GM19238 (cell line): Measurements from ENCODE around the gene KIF19.

ENCODE experiments used
- DNase-seq: peaks from one replicate; pipeline ENCODE4 v3.0.0; 2011; ENCODE audit warnings: low spot score; ENCODE audit not compliant: insufficient read length

Gene KIF19

GRCh38 chr17:74361230-74362068, 35.4 kb downstream of the KIF19 start, which contains the start of gene BTBD17:
Gene BTBD17, minus strand, starts transcription at chr17:74361868. Its CDS starts 49 bp downstream, at chr17:74361819.
- DNase-seq: no peak

- DNase-seq: no peak
These were observed 36.0 kb downstream of the KIF19 start for GRCh38 chr17:74362069-74362405.

DNA sequence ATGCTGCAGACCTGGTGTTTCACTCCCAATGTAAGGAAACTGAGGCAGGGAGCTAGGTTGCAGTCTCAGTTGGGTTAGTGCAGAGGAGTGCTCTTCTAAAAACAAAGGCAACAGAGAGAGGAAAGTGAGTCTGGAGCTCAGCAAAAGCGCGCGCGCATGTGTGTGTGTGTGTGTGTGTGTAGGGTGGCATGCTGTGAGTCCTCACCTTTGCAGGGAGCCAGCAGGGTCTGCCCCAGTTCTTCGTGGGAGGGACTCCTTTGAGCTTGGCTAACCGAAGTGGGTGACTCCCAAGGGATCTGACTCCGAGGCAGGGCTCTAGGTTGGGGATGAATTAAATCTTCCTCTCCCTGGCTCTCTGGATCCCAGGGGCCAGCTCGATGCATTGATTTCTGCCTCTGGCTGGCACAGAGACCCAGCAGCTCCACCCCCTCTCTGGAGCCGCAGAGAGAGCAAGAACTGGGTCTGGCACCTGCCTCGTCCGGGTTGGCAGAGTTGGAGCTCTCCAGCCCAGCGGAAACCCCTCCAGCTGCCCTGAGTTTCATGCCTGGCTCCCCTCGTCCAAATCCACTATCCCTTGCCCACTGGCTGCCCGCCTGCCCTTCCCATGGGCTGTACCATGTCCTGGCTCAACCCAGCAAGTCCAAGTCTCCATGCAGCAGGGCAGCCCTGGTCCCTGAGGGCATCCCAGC, 36.9 kb downstream of the KIF19 start:
- DNase-seq: no peak

DNA sequence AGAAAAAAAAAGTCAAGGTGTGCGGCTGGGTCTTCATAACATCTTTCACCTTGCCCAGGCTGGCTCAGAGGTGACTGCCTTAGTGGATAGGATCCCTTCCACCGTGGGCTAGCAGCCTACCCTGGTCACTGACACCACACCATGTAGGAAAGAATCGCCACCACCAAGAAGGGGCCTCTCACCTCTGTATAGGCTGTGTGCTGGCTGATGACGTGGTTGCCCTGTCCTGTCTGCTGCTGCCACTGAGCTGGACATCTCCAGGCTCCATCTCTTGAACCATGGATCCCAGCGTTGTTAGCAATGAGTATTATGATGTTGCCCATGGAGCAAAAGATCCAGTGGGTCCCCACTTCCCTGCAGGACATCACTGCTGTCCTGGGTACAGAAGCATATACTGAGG, 41.2 kb downstream of the KIF19 start, which contains the start of gene GPR142:
Gene GPR142 (plus strand): TSS at position 301 of the 400 bp plus-strand sequence. CDS start 2,035 bp downstream, outside the sequence.
- no peak for DNase-seq

DNA sequence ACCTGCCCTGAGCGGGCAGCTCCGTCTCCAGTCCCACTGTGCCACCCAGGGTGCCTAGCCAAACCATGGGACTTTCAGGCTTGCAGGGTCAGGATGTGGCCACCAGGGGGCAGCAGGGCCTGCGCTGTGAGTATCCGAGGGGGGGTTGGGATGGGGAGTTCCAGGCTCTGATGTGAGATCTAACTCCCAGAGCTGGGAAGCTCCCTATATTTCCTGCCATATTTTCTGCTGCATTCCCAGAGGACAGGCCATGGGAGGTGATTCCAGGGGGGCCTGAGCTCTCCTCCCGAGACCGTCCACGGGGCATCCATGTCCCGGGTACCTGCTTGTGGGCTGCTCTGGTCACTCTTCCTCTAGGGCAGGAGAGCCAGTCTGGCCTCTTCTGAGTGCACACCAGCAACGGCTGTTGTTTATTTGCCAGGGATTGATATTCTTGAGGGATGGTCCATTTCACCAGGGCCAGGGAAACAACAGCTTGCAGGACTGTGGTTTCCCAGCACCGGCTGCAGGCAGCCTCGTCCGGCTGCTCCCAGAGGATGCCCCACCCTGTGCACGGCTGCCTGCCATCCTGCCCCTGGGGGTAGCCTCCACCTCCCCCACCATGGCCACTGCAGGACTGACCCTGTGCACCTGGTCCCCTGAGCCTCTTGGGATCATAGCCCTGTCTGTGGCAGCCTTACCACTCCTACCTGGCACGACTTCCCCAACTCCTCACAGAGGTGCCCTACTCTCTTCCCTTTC, 42.5 kb downstream of the KIF19 start:
- peak; percentile 85 for DNase-seq

DNA sequence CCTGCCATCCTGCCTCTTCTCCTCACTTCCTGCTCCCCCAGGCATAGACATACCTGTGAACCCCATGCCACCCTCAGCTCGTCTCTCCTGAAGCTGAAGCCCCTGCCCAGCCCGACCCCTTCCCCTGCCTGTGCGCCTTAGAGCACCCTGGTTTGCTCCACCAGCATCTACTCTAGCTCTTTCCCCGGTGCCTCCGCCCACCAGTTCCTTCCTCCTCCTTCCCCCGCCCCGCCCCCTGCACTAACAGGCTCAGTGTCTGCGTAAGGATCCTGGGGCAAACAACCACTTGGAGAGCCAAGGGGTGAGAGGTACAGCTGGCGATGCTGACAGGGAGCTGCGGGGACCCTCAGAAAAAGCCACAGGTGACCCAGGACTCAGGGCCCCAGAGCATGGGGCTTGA, 43.2 kb downstream of the KIF19 start:
- DNase-seq: peak; percentile 46

DNA sequence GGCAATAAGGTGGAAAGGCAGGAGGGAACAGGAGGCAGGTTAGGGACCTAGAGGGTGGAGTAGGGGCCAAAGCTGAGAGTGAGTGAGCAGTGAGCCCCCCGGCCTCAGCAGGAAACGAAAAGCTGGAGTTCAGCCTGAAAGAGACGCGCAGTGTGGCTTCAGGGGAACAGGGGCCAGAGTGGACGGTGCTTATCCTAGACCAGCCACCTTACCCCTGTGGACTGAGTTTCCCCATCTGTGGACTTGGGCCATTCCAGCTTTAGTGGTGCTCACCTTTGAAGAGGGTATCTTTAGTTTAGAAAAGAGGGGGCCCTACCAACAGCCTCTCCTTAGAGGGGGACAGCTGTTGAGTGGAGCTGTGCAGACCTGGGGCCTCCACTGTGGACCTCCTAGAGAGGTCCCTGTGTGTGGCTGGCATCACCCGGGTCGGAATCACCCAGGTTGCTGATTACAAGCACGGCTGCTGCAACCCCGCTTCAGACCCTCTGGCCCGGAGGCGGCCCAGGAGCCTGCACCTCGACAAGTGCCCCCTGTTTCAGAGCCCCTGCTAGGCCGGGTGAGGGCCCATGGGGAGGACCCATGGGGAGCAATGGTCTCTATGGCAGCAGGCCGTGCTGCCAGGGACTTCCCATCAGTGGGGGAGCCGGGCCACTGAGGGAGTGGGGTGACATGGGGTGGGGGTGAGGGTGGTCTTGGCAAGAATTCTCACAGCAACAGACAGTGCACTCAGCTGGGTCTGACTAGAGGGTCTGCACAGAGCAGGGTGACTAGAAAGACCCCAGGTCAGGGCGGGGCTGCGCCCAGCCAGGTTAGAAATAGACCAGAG, 43.9 kb downstream of the KIF19 start:
- DNase-seq: no peak

GRCh38 chr17:74371653-74372147, 45.7 kb downstream of the KIF19 start:
- DNase-seq: no peak

- DNase-seq: no peak
These were observed 46.4 kb downstream of the KIF19 start for GRCh38 chr17:74372426-74372825.

DNA sequence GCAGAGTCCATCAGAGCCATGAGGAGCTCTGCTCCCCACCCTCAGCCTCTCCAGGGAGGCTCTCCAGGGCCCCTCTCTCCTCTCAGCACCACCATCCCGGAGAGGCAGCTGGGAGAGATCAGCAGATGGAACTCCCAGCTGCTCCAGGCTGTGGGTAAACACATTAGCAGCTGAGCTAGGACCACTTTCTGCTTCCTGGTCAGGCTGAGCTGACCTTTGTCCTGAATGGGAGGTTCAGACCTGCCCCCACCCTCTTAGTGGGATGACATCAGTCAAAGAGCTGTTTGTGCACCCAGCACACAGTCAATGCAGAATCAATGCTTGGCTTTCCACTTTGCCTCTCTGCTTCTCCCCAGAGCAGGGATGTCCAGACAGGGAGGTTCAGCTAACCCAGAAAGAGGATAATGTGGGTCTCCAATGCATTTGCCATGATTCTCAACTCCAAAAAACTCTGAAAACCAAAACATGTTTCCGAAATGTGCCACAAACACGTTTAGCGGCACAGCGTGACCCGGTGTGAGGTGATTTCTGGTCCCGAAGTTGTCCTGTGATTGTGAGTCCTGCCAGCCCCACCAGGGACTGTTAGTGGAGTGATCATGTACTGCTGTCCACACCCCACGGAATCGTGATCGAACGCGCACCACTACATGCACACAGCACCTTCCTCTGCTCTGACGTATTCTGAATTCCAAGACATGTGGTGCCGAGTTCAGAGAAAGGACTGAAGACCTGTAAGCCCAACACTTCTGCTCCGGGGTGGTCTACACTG, 48.0 kb downstream of the KIF19 start:
- DNase-seq: no peak

DNA sequence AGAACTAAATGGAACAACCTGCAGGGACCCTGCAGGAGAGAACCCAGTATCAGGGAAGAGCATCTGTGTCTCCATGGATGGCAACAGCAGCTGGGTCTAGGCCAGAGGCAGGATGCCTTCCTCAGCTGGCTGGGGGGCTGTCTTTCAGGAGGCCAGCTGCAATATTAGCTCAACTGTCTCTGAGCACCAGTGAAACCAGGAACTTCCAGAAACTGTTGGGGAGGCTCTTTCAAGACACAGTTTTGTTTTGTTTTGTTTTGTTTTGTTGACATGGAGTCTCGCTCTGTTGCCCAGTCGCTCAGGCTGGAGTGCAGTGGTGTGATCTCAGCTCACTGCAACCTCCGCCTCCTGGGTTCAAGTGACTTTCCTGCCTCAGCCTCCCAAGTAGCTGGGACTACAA, 48.8 kb downstream of the KIF19 start:
- DNase-seq: no peak

DNA sequence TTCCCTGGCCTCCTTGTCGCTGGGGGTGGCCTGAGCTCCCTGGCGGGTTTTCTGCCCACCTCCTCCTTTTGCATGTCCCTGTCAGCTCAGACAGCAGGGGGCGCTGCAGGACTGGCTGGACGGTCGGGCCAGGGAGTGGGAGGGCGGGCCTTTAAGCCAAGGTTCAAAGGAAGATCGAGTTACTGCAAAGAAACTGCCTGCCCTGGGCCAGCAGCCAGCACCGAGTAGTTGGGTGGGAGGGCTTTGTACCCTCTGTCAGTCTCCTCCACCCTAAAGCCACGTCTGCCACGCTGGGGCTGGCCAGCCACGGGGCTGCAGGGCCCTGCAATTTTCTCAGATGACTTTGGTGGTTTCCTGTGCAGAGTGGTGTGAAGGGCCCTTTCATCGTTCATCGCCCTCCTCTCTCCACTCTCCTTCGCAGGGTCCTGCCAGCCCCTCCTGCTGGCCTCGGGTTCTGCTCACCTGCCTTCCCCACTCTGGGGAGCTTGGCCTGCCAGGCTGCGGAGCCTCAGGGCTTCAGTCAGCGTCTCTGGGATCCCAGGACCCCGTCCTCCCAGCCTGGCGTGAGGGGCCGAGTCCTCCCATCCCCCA, 53.6 kb downstream of the KIF19 start:
- DNase-seq: peak; percentile 89

GRCh38 chr17:74380086-74380958, 54.3 kb downstream of the KIF19 start:
- no peak for DNase-seq

DNA sequence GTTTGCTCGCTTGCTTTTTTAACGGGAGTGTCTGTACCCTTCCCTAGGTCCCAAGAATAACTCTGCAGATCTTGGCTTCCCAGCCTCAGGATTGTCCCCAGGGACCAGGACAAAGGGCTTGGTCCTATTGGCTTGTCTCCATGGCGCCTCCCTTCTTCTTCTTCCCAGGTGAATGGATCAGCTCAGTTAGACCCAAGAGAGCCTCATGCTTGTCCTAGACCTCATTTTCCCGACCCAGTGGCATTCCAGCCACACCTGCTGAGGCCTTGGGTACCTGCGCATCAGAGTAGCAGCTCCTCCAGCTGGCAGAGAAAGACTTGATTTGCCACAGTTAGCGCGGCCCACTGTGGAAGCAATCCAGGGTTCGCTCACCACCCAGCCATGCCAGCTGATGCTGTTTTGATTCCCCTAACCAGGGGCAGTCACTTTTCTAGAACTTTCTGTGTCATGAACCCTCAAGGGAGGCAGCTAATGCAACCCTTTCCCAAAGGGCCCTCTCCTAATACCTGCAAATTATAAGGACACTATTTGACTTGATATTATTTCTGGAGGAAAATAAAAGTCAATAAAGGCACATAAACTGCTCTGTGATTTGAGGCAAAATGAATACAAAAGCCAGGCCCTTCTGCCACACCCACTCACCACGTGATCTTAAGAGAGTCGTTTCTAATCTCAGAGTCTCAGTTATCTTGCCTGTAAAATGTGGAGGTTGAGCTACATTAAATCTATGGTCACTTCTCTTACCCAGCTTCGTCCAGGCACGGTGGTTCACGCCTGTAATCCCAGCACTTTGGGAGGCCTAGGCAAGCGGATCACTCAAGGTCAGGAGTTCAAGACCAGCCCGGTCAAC, 55.2 kb downstream of the KIF19 start:
- DNase-seq: no peak

- DNase-seq: no peak
These were observed 57.1 kb downstream of the KIF19 start for GRCh38 chr17:74383141-74383540.

DNA sequence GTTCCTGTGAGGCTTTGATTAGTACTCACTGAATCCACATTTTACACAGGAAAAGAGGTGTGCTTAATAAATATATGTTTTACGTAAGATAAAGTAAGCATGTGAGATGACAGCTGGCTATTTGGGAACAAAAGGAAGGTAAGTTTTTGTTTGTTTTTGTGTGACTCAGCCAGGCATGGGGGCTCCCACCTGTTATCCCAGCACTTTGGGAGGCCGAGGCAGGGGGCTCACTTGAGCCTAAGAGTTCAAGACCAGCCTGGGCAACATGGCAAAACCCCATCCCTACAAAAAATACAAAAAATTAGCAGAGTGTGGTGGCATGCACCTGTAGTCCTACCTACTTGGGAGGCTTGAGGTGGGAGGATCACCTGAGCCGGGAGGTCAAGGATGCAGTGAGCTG, 59.2 kb downstream of the KIF19 start:
- DNase-seq: no peak

- no peak for DNase-seq
These were observed 60.4 kb downstream of the KIF19 start for GRCh38 chr17:74386386-74386785.
